Measurements from ENCODE around the gene PLA2G15.
A peak's percentile ranks its signal among the peaks of the same experiment; 100 is the strongest.

Gene PLA2G15, protein sequence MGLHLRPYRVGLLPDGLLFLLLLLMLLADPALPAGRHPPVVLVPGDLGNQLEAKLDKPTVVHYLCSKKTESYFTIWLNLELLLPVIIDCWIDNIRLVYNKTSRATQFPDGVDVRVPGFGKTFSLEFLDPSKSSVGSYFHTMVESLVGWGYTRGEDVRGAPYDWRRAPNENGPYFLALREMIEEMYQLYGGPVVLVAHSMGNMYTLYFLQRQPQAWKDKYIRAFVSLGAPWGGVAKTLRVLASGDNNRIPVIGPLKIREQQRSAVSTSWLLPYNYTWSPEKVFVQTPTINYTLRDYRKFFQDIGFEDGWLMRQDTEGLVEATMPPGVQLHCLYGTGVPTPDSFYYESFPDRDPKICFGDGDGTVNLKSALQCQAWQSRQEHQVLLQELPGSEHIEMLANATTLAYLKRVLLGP

DNA sequence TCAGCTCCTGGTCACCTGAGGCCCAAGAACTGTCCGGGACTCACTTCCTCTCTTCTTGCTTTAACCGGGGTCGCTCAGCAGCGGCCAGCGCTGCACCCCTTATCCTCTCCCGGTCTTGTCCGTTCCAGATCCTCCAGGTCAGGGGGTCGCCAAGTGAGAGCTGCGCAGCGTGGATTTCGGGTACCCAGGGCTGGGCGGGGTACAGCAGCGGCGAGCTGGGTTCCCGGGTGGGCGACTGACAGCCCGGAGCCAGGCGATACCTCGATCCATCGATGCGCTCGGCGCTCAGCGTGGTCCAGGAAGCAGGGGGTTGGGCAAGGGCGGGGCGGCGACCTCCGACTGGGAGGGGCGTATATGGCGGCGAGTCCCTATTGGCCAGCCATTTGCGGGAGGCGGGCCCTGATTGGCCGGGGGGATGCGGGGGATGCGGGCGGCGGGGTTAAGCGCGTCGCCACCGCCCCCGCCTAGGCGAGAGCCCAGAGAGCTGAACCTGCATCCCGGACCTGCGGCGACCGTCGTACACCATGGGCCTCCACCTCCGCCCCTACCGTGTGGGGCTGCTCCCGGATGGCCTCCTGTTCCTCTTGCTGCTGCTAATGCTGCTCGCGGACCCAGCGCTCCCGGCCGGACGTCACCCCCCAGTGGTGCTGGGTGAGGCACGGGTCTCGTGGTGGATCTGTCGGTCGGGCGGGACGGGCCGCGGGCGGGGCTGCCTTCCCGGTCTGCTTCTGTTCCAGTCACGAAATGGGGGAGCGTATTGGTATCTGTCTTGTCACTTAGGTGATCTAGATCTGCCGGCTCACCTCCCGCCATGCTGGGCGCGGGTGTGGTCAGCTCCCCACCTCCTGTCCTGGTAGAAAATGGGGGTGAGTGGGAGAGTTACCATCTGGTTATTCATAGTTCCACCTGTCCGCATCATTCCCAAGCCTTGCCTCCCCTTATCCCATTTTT lies at the start of gene PLA2G15:
Gene PLA2G15, plus strand, starts transcription at position 471 of the 951 bp plus-strand sequence. Its CDS starts 54 bp downstream, at position 525.
- DNase-seq, result peak; percentile 97

DNA sequence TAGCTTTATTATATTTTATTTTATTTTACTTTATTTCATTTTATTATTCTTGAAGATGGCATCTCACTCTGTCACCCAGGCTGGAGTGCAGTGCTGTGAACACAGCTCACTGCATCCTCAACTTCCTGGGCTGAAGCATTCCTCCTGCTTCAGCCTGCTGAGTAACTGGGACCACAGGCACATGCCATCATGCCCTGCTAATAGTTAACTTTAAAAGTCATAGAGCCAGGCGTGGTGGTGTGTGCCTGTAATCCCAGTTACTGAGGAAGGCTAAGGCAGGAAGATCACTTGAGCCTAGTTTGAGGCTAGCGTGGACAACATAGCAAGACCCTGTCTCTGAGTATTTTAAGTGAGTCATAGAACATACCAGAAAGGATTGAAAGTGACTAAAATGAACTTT lies 47.9 kb upstream of the PLA2G15 start:
- no peak for DNase-seq

DNA sequence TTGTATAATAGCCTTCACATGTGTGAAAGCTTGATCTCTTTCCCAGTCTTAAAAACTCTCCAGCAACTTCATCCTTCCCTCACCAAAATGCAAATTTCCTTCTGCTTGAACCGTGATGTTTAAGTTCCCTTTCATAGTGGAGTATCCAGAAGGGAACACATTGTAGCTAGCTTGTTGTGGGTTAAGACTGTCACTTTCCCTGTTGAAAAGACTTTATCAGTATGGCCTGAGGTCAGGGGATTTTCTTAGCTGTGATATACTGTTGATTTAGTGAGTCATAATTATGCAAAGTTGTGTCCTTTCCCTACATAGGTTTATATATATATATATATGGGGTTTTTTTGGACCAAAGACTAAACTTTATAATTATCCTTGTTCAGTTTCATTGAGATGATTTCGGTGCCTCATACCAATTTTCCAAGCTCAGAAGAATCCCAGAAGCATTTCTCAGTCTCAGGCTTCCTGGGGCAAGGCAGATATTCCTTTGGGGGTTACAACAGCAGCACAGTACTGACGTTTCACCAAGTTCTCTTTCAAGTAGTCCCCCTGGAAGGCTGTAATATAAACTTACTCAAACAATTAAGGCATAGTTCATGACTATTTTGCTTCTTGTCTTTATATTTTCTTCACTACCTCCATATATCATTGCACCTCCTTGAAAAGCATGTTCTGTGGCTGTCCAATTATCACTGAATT lies 44.9 kb upstream of the PLA2G15 start:
- no peak for DNase-seq

DNA sequence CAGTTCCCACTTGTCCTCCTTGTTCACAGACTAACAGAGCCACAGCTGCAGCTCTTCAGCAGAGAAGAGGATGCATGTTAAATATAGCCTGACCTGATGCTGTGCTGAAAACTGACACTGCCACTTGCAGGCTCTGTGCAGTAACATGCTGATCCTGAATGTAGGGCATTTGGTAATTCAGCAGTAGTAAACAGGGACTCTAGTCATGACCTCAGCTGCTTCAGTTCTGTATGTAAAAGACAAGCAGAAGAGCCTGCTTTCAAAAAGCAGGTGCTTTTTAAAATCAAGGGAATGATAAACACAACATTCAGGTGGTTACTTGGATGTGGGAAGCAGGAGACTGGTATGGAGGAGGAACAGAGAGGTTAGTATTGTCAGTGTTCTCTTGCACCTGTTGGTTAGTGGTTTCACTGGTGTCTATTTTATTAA lies 43.1 kb upstream of the PLA2G15 start:
- no peak for DNase-seq

DNA sequence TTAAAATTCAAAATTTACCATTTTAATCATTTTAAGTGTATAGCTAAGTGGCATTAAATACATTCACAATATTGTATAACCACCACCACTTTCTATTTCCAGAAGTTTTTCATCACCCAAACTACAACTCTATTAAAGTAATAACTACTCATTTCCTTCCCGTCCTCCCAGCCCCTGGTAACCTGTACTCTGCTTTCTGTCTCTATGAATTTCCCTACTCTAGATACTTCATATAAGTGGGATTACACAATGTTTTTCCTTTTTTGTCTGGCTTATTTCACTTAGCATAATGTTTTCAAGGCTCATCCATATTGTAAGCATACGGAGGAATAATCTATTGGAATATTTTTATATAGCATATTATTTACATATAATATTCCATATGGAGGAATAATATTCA lies 38.9 kb upstream of the PLA2G15 start:
- DNase-seq, result no peak

DNA sequence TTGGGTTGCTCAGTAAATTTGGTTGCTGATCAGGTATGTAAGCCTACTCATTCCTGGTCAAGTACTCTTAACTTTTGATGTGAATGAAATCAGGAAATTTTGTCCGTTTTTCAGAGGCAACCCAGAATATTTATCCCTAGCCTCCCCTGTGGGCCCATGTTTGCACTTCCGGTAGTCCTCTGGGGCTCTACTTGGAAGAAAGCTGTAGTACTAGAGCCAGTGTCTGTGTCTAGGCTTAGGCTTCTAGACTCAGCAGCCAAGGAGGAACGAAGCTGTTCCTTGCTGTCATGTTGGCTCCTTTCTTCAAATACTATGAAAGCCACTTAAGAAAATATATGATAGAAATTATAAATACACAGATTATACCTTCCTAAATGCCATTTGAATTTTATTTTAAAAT lies 30.4 kb upstream of the PLA2G15 start:
- DNase-seq, result no peak

DNA sequence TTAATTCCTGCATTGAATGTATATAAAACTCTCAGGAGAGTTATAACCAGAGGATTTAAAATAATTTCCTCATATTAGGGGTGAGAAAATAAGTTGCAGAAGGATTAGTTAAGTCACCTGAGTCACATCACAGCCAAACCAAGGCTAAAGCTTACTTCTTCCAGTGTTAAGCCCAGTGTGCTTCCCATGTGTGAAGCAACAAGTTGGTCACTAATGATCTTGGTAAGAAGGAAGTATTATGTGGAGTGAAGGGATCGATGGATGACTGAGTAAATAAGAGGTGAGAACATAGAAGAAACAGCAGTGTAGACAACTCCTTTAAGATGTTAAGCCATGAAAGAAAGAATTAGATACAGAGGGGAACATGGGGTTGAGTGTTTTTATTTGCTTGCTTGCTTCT lies 29.9 kb upstream of the PLA2G15 start:
- no peak for DNase-seq

DNA sequence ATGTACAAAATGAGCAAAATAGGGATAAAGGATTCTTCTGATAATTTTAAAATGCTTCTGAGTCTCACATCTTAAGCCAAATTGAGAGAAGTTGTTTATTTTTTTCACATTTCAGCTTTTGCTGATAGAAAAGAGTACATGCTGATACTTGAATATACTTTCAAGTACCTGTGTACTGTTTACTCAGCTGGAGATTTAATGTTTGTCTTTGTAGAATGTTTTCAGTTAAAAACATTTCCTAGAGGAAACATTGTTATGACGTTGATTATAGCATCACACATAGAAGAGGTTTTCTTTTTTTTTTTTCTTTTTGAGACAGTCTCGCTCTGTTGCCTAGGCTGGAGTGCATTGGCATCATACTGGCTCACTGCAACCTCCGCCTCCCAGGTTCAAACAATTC lies 28.9 kb upstream of the PLA2G15 start:
- no peak for DNase-seq

DNA sequence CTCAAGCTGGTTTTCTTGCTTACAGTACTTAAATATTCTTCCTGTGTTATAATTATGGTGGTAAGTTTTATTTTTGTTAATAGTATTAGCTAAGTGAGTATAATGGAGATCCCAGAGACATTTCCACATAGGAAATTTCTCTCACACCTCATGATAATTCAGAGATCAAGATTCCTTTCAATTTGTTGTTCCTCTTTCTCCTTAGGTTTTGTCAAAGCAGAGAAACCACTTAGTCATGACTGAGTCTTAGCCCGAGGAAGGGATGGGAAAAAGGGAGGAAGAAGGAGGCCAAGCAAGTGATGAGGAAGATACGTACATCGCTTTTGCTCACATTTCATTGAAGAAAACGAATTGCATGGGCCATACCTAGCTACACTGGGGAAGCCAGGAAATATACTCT lies 27.7 kb upstream of the PLA2G15 start:
- DNase-seq, result no peak

DNA sequence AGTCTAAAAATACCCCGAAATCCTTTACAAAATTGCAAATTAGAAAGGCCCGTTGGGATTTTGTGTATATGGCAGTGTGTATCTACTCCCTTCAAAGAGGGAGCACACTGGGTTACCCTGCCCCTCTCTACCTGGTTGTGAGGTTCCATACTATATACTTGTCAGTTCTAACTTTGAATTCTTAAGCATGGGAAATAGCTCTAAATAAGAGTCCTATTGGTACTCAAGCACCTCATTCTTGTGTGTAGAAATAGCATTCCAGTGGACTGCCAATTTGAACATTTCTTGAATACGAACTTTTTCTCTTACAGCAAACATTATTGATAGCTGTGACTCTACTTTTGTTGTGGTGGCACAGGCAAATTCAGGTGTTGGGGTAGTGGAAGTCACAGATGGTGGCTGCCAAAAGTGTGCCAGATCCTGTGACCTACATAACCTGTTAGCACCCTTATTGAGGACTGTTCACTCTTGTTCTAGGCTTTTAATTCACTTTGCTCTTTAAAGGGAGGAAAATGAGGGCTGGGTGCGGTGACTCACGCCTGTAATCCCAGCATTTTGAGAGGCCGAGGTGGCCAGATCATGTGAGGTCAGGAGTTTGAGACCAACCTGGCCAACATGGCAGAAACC lies 25.3 kb upstream of the PLA2G15 start:
- no peak for DNase-seq

DNA sequence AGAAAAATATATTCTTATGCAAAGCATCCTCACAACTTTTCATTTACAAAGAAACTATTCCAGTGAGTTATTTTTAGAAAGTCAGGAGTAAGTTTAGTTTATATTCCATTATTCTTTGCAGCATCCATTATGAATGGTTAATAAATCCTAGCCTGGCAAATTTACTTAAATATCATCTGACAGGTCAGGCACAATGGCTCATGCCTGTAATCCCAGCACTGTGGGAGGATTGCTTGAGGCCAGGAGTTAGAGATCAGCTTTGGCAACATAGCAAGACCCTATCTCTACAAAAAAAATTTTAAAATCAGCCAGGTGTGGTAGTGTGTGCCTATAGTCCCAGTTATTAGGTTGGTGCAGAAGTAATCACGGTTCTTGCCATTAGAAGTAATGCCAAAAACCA lies 22.1 kb upstream of the PLA2G15 start:
- no peak for DNase-seq

DNA sequence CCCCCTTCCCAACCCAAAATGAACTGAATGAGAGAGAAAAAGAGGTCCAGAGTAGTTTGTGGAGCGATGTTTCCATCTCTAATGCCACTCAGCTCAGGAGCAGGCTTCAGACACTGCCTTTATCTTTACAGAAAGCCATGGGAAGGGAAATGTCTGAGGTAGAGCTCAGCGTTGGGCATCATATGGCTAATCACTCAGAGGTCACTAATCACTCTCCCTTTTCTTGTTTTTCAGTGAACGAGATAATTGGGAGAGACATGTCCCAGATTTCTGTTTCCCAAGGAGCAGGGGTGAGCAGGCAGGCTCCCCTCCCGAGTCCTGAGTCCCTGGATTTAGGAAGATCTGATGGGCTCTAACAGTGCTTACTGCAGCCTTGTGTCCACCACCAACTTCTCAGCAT lies 19.1 kb upstream of the PLA2G15 start:
- no peak for DNase-seq

DNA sequence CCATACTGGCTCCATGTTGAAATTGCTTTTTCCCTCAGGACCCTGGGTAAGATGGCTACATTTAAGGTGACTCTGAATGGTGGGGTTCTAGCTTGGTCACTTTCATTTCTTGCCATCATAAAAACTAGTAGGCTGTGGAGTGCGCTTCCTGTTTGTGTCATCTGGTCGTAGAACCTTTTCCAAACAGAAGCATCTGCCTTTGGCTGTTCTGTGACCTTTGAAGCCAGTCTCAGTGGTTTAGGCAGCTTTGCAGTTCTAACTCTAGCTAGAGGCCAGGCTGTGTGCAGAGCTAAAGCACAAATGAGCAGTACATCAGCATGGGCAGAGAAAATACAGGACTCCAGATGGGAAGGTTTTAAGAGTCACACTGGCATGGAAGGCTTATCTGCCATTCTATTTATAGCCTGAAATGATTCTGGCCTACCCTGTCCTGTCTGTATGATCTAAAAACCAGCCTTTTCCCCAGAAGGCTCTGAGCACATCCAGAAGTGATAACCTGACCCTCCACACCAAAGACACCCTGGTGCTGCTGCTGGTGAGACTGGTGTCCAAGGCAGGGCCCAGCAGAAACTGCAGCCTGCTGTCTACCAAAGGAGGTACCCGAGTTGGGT lies 17.9 kb upstream of the PLA2G15 start:
- DNase-seq, result no peak

DNA sequence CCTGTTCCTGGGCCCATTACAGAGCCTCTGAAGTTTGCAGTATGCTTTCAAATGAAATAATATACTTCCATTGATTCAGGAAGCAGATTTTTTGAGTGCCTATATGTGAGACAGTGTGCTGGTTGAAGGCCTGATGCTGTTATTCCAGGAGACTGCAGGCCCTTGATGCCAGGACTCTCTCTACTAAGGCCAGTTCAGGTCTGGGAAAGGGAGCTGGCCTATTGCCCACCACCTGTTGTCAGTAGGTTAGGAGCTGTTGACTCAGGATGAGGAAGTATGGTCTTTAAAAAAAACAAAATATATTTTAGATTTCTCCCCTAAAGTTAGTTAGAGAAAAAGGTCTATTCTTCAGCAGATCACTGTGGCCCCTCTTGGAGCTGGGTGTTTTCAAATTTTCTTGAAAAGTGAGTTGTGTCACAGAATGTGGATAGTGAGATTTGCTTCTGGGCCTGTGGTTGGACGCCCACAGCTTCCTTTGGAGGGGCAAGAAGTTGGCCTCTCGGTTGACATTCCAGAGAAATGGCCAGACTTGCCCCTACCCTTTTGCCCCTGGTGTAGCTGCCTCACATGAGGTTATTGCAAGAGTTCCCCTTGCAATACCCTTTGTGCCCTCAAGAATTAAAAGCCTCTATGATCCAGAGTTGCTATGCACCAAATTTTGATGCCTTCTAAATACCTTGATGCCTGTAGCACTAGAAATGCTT lies 17.2 kb upstream of the PLA2G15 start:
- DNase-seq, result no peak

DNA sequence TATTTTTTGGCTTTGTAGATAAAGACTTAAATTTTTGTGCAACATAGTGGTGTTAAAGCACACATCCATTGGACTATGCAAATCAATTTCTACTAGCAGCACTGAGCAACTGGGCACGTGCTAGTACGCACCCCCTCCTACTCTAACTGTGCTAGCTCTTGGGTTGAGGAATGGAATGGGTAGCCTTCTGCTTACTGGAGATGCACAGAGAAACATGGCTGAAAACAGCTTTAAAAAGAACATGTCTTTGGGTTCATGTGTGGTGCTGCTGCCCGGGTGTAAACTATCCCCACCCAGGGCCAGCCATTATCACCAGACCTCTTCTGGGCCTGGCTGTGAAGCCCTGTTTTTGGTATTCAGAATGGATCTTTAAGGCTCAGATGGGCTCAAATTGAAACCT lies 16.5 kb upstream of the PLA2G15 start:
- no peak for DNase-seq

DNA sequence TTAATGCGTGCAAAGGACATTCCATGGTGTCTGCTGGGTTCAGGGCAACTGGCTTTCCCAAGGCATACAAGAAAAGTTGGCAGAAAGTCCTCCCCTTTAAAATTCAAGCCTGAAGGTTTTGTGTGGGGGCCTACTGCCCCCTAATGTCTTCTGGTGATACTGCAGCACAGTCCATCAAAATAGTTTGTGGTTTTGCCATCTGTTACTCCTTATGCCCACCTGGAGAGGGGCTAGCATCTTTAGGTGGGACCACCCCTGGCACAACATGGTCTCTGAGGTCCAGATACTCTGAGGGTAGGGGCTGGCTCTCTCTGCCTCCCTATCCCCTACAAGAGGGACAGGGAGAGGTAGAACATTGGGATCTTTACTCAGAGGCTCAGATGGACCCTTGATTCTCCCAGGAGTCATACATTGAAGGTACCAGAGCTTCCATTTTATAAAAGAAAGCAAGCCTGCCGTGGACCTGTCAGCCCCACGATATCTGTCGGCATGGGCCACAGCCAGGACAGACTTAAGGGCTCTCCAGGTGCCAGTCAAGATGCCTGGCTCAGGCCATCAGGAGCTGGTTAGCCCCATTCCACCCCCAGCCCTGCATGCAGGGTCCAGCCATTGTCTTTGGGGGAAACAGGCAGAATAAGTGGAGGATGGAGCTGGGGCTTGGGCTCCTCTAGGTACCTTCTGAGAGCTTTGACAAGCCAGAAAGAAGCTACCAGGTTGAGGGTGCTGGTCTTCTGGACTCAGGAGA lies 15.6 kb upstream of the PLA2G15 start:
- DNase-seq, result peak; percentile 49

DNA sequence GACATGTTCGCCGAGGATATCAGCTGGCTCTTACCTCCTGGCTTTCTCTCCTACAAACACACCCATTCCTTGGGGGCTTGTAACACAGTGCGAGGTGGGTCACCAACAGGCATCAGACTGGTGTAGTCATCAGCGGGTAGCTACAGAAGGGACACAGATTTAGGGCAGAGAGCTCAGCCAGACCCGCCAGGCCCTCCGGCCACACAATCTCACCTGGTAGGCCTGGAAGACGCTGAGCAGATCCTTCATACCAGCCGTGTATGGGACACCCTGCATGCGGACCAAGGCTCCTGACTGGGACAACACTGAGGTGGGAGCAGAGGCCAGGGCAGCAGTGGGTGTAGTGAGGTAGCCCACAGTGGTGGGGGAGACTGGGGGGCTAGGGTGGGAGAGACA lies 15.0 kb upstream of the PLA2G15 start:
- DNase-seq, result no peak

DNA sequence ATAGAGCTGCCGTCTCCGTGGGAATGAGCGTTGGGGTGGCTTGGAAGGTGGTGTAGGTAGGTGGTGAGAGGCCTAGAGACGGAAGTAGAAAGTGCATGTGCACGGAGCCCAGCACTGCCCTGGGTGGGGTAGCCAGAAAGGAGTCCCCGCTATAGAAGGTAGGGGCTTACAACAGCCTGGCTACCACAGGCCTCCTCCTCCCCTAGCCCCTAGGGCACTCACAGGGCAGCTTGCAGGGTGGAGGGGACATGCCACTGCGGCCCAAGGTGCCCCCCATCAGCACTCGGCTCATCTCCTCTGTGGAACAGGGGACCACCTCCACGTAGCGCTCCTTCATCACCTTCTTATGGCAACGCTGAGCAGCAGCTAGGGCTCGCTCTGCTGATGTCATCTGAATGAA lies 14.2 kb upstream of the PLA2G15 start:
- no peak for DNase-seq

DNA sequence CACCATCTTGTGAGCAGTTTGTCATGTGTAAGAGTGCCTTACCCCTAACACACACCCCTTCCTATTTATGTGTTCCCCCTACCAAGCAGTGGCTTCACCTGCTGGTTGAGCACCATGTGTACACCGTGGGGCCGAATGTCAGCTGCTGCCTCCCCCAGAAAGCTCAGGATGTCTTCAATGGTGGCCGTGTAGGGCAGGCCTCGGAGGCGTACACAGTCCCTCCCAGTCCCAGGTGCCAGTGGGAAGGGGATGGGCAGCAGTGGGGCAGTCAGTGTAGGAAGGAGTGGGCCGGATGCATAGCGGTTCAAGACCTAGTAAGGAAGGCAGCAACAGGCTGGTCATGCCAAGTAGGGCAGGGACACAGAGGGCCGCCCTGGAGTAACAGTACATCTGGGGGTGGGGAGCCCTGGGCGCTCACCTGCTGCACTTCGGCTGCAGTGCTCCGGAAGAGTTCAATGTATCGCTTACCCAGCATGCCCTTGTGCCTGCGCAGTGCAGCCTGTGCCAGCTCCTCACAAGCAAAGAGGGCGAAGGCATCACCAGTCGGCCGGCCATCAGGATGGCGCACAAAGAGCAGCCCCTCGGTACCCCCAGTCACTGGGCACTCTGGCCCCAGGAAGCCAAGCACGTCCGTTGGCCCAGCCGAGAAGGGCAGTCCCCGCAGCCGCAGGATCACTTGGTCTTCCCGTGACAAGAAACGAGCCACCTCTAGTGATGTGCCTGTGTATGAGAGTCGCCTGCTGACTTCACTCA lies 13.6 kb upstream of the PLA2G15 start:
- DNase-seq, result no peak

DNA sequence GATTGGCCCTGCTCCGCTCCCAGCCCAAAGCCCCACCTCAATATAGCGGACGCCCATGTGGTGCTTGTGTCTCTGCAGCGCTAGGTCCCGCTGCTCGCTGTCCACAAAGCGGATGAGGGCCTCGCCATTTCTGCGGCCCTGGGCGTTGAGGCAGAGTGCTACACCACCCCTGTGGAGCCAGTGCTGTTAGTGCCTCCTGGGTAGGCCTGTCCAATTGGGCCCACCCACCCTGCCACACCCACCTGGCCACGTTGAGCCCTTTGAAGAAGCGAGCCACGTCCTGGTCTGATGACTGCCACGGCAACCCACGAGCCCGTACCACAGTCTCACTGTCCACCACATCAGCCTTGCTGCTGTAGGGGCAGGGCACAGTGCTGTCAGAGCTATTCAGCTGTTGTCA lies 12.8 kb upstream of the PLA2G15 start:
- DNase-seq, result no peak
